PC-3 (cell line): ENCODE data around the gene PRM2. TPM values are rescaled to one million over a fixed set of nuclear protein-coding genes. Genes with fewer than 3 reads are reported as not detected.

Experiments used
- ATAC-seq: fragments of 200-7000 bp; cut with Tn5 transposase; 2 replicates; pipeline ENCODE4 v1.9.1; 2020; ENCODE audit warnings: mild to moderate bottlenecking, moderate library complexity
- BruUV-seq: library from RNA; stranded (reverse); fragments of 400-500 nt; replicated peaks from 2 replicates; lab custom pipeline; 2021; lab: Mats Ljungman, UMichigan
- CTCF ChIA-PET: fragments of 300-600 bp; sonication (Branson Sonifier 250); formaldehyde crosslinking; loops from one replicate; lab custom pipeline; 2022; ENCODE audit warnings: antibody characterized with exemption; lab: Charles Lee
- POLR2A ChIA-PET: fragments of 300-600 bp; sonication (Branson Sonifier 250); formaldehyde crosslinking; loops from one replicate; lab custom pipeline; 2022; ENCODE audit warnings: antibody characterized with exemption; ENCODE audit not compliant: unreplicated experiment; lab: Charles Lee
- DNase-seq: peaks from one replicate; pipeline ENCODE4 v3.0.0-alpha.2; 2015
- H2AFZ ChIP-seq: fragments of 300-600 bp; sonication (generic); 2 replicates; pipeline ENCODE4 v1.6.0; 2016; ENCODE audit warnings: antibody characterized with exemption, low read length
- H3F3A ChIP-seq: fragments of 300-600 bp; sonication (generic); one replicate; pipeline ENCODE4 v1.6.0; 2017; ENCODE audit warnings: antibody characterized with exemption, low read length, control low read depth, mild to moderate bottlenecking; ENCODE audit not compliant: unreplicated experiment
- H3K27ac ChIP-seq: fragments of 300-600 bp; sonication (generic); 2 replicates; pipeline ENCODE4 v1.5.1; 2016; ENCODE audit warnings: mild to moderate bottlenecking, low read length
- H3K27me3 ChIP-seq: fragments of 300-600 bp; sonication (generic); 2 replicates; pipeline ENCODE4 v1.6.1; 2016; ENCODE audit warnings: low read length, mixed read lengths
- H3K36me3 ChIP-seq: fragments of 300-600 bp; sonication (generic); 2 replicates; pipeline ENCODE4 v1.6.1; 2016; ENCODE audit warnings: low read depth, mixed run types, low read length, mixed read lengths
- H3K4me1 ChIP-seq: fragments of 300-600 bp; sonication (generic); 2 replicates; pipeline ENCODE4 v1.5.1; 2016; ENCODE audit warnings: low read length; ENCODE audit not compliant: insufficient read depth
- H3K4me2 ChIP-seq: fragments of 300-600 bp; sonication (generic); 2 replicates; pipeline ENCODE4 v1.6.0; 2016; ENCODE audit warnings: low read length
- H3K4me3 ChIP-seq: fragments of 300-600 bp; sonication (generic); 2 replicates; pipeline ENCODE4 v1.5.1; 2016; ENCODE audit warnings: mild to moderate bottlenecking, low read length, mixed read lengths
- H3K79me2 ChIP-seq: fragments of 300-600 bp; sonication (generic); 2 replicates; pipeline ENCODE4 v1.6.1; 2017; ENCODE audit warnings: low read length, mixed read lengths
- H3K9ac ChIP-seq: fragments of 300-600 bp; sonication (generic); 2 replicates; pipeline ENCODE4 v1.6.0; 2016; ENCODE audit warnings: mild to moderate bottlenecking, low read length
- H3K9me2 ChIP-seq: fragments of 300-600 bp; sonication (generic); replicated peaks from 2 replicates; pipeline ENCODE4 v1.6.1; 2016; ENCODE audit warnings: mixed run types, low read length, mixed read lengths
- H3K9me3 ChIP-seq: fragments of 300-600 bp; sonication (generic); 2 replicates; pipeline ENCODE4 v1.6.1; 2016; ENCODE audit warnings: low read length, mixed read lengths
- H4K20me1 ChIP-seq: fragments of 300-600 bp; sonication (generic); 2 replicates; pipeline ENCODE4 v1.6.1; 2016; ENCODE audit warnings: low read length, mixed read lengths
- EZH2 ChIP-seq: fragments of 300-600 bp; sonication (generic); IDR thresholded peaks from one replicate; pipeline ENCODE4 v1.6.1; 2017; ENCODE audit warnings: antibody characterized with exemption, mild to moderate bottlenecking, low read length; ENCODE audit not compliant: unreplicated experiment
- EZH2phosphoT487 ChIP-seq: fragments of 300-600 bp; sonication (generic); IDR thresholded peaks from 2 replicates; pipeline ENCODE4 v1.6.1; 2018; ENCODE audit warnings: mild to moderate bottlenecking, antibody characterized with exemption, low read length, borderline replicate concordance
- intact Hi-C: fragments of 100-400 bp; cut with micrococcal nuclease; formaldehyde crosslinking; loops from 2 replicates; pipeline ENCODE4 v1.9.0; 2023
- total RNA-seq: library from RNA; depleted of rRNA; stranded (reverse); fragments of >200 nt; gene quantifications from 2 replicates; pipeline ENCODE4 v1.2.3, GENCODE V29; 2014
- TF ChIP-seq, protein P1 (sequence below): fragments of 300-600 bp; sonication (generic); conservative IDR thresholded peaks from 2 replicates; pipeline ENCODE4 v1.5.1; 2017; ENCODE audit warnings: antibody characterized with exemption, low read depth, mild to moderate bottlenecking, low read length

PRM2 gene
- total RNA-seq, 1 experiment from 2014 or later, result not detected

- Histone ChIP-seq H3K9me3 (no peaks in the 10 kb centered on the region), H3K4me2 (no peak overlapping the region), H3K79me2 (no peaks in the 10 kb centered on the region), H2AFZ (no peak overlapping the region), H4K20me1 (no peaks in the 10 kb centered on the region), H3F3A (no peaks in the 10 kb centered on the region), H3K9ac (no peak overlapping the region), H3K9me2 (no peaks in the 10 kb centered on the region), H3K27ac (no peak overlapping the region), H3K27me3 (no peaks in the 10 kb centered on the region), H3K36me3 (no peaks in the 10 kb centered on the region), H3K4me1 (peaks cover 8% of the 10 kb centered on the region; the same call in 1 of the 2 replicates), H3K4me3 (no peak overlapping the region)
- TF ChIP-seq, protein P1, sequence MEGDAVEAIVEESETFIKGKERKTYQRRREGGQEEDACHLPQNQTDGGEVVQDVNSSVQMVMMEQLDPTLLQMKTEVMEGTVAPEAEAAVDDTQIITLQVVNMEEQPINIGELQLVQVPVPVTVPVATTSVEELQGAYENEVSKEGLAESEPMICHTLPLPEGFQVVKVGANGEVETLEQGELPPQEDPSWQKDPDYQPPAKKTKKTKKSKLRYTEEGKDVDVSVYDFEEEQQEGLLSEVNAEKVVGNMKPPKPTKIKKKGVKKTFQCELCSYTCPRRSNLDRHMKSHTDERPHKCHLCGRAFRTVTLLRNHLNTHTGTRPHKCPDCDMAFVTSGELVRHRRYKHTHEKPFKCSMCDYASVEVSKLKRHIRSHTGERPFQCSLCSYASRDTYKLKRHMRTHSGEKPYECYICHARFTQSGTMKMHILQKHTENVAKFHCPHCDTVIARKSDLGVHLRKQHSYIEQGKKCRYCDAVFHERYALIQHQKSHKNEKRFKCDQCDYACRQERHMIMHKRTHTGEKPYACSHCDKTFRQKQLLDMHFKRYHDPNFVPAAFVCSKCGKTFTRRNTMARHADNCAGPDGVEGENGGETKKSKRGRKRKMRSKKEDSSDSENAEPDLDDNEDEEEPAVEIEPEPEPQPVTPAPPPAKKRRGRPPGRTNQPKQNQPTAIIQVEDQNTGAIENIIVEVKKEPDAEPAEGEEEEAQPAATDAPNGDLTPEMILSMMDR, result no peak
- TF ChIP-seq EZH2phosphoT487 (no peak), EZH2 (no peak)
- POLR2A ChIA-PET, result no interaction called here
- DNase-seq (no peak), ATAC-seq (no peak)
- intact Hi-C loops, result no loop called here
- CTCF ChIA-PET, result no interaction called here
- no TSS peak for BruUV-seq
Observed at GRCh38 chr16:11308493-11309283, 32.4 kb upstream of the PRM2 start.

GRCh38 chr16:11307639-11308492 lies 31.6 kb upstream of the PRM2 start:
- Histone ChIP-seq H3K79me2 (no peaks in the 10 kb centered on the region), H3K36me3 (no peaks in the 10 kb centered on the region), H3K27me3 (no peaks in the 10 kb centered on the region), H3K4me3 (no peak overlapping the region), H3K27ac (no peak overlapping the region), H3K9ac (no peak overlapping the region), H3K4me2 (no peak overlapping the region), H2AFZ (no peak overlapping the region), H3K9me3 (no peaks in the 10 kb centered on the region), H3F3A (no peaks in the 10 kb centered on the region), H3K9me2 (no peaks in the 10 kb centered on the region), H3K4me1 (peaks cover 6% of the 10 kb centered on the region; the same call in 1 of the 2 replicates), H4K20me1 (no peaks in the 10 kb centered on the region)
- intact Hi-C loops, result no loop called here
- TF ChIP-seq EZH2phosphoT487 (no peak), EZH2 (no peak)
- TF ChIP-seq, protein P1, result no peak
- ChIA-PET POLR2A (no interaction called here), CTCF (no interaction called here)
- no TSS peak for BruUV-seq
- DNase-seq (no peak), ATAC-seq (no peak)
